HPDE6-E6E7 (cell line): Measurements from ENCODE around the gene CXCR6.

ENCODE experiments used
- DNase-seq: peaks from one replicate; pipeline ENCODE4 v3.0.0; 2011; ENCODE audit warnings: missing footprints; ENCODE audit errors: extremely low spot score

Gene CXCR6

GRCh38 chr3:45968706-45969105 lies 25.4 kb downstream of the CXCR6 start:
- DNase-seq: no peak

GRCh38 chr3:45969116-45969515 lies 25.9 kb downstream of the CXCR6 start:
- DNase-seq: no peak

- DNase-seq: no peak
These were observed 26.7 kb downstream of the CXCR6 start for GRCh38 chr3:45969953-45970352.

- peak; percentile 40 for DNase-seq
These were observed 29.5 kb downstream of the CXCR6 start for GRCh38 chr3:45972534-45973402.

GRCh38 chr3:45974686-45975085 lies 31.4 kb downstream of the CXCR6 start:
- DNase-seq: no peak

- no peak for DNase-seq
These were observed 32.4 kb downstream of the CXCR6 start for GRCh38 chr3:45975686-45976085.

GRCh38 chr3:45976191-45977091 lies 33.2 kb downstream of the CXCR6 start:
- no peak for DNase-seq

- no peak for DNase-seq
These were observed 34.9 kb downstream of the CXCR6 start for GRCh38 chr3:45978006-45978761.

GRCh38 chr3:45979378-45979777 lies 36.1 kb downstream of the CXCR6 start:
- no peak for DNase-seq

GRCh38 chr3:45980229-45980813 lies 37.1 kb downstream of the CXCR6 start:
- DNase-seq: no peak

- no peak for DNase-seq
These were observed 37.6 kb downstream of the CXCR6 start for GRCh38 chr3:45980819-45981218.

- DNase-seq: no peak
These were observed 38.2 kb downstream of the CXCR6 start for GRCh38 chr3:45981346-45982074.

GRCh38 chr3:45983770-45984169 lies 40.5 kb downstream of the CXCR6 start:
- no peak for DNase-seq

GRCh38 chr3:45984331-45985312 lies 41.4 kb downstream of the CXCR6 start:
- DNase-seq: no peak

- no peak for DNase-seq
These were observed 42.5 kb downstream of the CXCR6 start for GRCh38 chr3:45985532-45986302.

GRCh38 chr3:45986303-45986982 lies 43.2 kb downstream of the CXCR6 start:
- no peak for DNase-seq

GRCh38 chr3:45987368-45988291 lies 44.4 kb downstream of the CXCR6 start:
- DNase-seq: no peak
